ENCODE data around the gene GP5. TPM values are rescaled to one million over a fixed set of nuclear protein-coding genes. Genes with fewer than 3 reads are reported as not detected.

GP5 gene
- total RNA-seq, result not detected
- long read RNA-seq, result 0 reads

- TF ChIP-seq CTCF (IDR thresholded peaks at IDR 0.05; ENCODE audit: borderline replicate concordance), result no peak
- no peak within 1 kb of the TSS for H3K27ac ChIP-seq (replicated peaks)
- intact Hi-C loops (cut with micrococcal nuclease), result no loop called here
- peaks cover 21% of the 10 kb centered on the region for H3K4me1 ChIP-seq
- H3K27me3 ChIP-seq (ENCODE audit: low read depth), result peaks cover 61% of the 10 kb centered on the region
- DNase-seq, result no peak
- H3K4me3 ChIP-seq, result peak within 1 kb of the TSS; percentile 54
- no peaks in the 10 kb centered on the region for H3K36me3 ChIP-seq
- no peaks in the 10 kb centered on the region for H3K9me3 ChIP-seq (replicated peaks)
These were observed at the start of gene GP5 for GRCh38 chr3:194399166-194399565. TSS of gene GP5 (minus strand) at chr3:194399266. CDS start at chr3:194398282, 984 bp downstream.

- H3K4me3 ChIP-seq, result no peak overlapping the region
- H3K27ac ChIP-seq (replicated peaks), result no peak overlapping the region
- DNase-seq, result no peak
- peaks cover 91% of the 10 kb centered on the region for H3K36me3 ChIP-seq
- intact Hi-C loops (cut with micrococcal nuclease), result no loop called here
- TF ChIP-seq CTCF (IDR thresholded peaks at IDR 0.05; ENCODE audit: borderline replicate concordance), result no peak
- H3K27me3 ChIP-seq (ENCODE audit: low read depth), result no peaks in the 10 kb centered on the region
- no peaks in the 10 kb centered on the region for H3K4me1 ChIP-seq
- H3K9me3 ChIP-seq (replicated peaks), result no peaks in the 10 kb centered on the region
These were observed 48.6 kb upstream of the GP5 start for GRCh38 chr3:194447657-194448056.

- Histone ChIP-seq H3K27ac (replicated peaks) (no peak overlapping the region), H3K9me3 (replicated peaks) (no peaks in the 10 kb centered on the region), H3K4me3 (no peak overlapping the region), H3K36me3 (peaks cover 91% of the 10 kb centered on the region), H3K27me3 (ENCODE audit: low read depth) (no peaks in the 10 kb centered on the region), H3K4me1 (no peaks in the 10 kb centered on the region)
- no peak for DNase-seq
- TF ChIP-seq CTCF (IDR thresholded peaks at IDR 0.05; ENCODE audit: borderline replicate concordance), result no peak
- intact Hi-C loops (cut with micrococcal nuclease), result no loop called here
These were observed 48.1 kb upstream of the GP5 start for GRCh38 chr3:194447161-194447560.

GRCh38 chr3:194446754-194447153, 47.7 kb upstream of the GP5 start:
- no peaks in the 10 kb centered on the region for H3K27me3 ChIP-seq (ENCODE audit: low read depth)
- intact Hi-C loops (cut with micrococcal nuclease), result no loop called here
- no peak for TF ChIP-seq CTCF (IDR thresholded peaks at IDR 0.05; ENCODE audit: borderline replicate concordance)
- no peak overlapping the region for H3K4me3 ChIP-seq
- no peak for DNase-seq
- H3K9me3 ChIP-seq (replicated peaks), result no peaks in the 10 kb centered on the region
- H3K27ac ChIP-seq (replicated peaks), result no peak overlapping the region
- peaks cover 91% of the 10 kb centered on the region for H3K36me3 ChIP-seq
- no peaks in the 10 kb centered on the region for H3K4me1 ChIP-seq

GRCh38 chr3:194446172-194446571, 47.1 kb upstream of the GP5 start:
- Histone ChIP-seq H3K27me3 (ENCODE audit: low read depth) (no peaks in the 10 kb centered on the region), H3K9me3 (replicated peaks) (no peaks in the 10 kb centered on the region), H3K36me3 (peaks cover 91% of the 10 kb centered on the region), H3K27ac (replicated peaks) (no peak overlapping the region), H3K4me3 (no peak overlapping the region), H3K4me1 (no peaks in the 10 kb centered on the region)
- TF ChIP-seq CTCF (IDR thresholded peaks at IDR 0.05; ENCODE audit: borderline replicate concordance), result no peak
- DNase-seq, result no peak
- intact Hi-C loops (cut with micrococcal nuclease), result no loop called here

GRCh38 chr3:194443901-194444300, 44.8 kb upstream of the GP5 start:
- no peaks in the 10 kb centered on the region for H3K9me3 ChIP-seq (replicated peaks)
- TF ChIP-seq CTCF (IDR thresholded peaks at IDR 0.05; ENCODE audit: borderline replicate concordance), result no peak
- H3K27ac ChIP-seq (replicated peaks), result no peak overlapping the region
- no peak for DNase-seq
- H3K27me3 ChIP-seq (ENCODE audit: low read depth), result no peaks in the 10 kb centered on the region
- no peaks in the 10 kb centered on the region for H3K4me1 ChIP-seq
- H3K36me3 ChIP-seq, result peaks cover 94% of the 10 kb centered on the region
- intact Hi-C loops (cut with micrococcal nuclease), result no loop called here
- H3K4me3 ChIP-seq, result no peak overlapping the region
